SIG-M5 (cell line): Measurements from ENCODE around the gene ATP9B.

Experiments used
- DNase-seq: peaks from one replicate; lab custom pipeline; 2025; lab: John Stamatoyannopoulos, UW

Gene ATP9B

DNA sequence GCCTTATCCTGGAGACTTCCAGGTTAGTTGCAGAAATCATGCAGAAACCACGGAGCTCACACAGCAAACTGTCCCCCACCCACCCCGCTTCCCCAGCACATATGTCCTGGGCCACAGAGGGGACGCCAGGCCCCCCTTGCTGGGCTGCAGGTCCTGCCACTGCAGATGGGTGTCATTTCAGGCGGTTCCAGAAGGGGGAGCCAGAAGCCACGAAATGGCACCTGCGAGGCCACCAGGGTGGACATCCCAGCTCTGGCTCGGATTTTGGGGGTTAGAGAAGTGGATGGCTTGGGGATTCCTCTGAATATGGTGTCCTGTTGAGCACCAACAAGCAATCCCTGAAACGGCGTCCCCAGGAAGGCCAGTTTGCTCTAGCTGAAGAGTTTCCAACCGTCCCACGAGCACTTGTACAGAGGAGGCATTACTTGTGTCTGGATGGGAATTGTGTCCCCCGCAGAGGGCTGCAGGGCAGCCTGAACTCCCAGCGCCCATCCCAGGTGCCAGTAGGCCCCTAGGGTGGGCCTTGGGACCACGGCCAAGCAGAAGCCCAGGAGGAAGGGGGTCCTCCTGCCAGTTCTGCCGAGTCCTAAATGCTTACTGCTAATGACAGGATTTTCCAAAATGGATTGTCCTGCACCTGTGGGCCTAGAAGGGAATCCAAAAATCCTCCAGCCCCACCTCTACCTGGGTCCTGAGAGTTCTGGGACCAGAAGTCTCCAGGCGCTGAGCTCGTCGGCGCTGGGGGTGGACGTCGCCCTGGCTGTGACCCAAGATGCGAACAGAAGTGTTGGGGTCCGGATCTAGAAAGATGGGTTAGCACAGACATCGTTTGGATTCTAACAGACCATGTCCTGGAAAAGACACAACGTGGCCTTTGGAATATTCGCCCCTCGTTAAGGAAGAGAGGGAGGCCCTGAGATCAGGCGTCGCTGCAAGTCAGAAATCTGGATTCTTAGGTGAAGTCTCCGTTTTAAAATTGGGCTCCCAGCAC is 311.9 kb downstream of the ATP9B start:
- no peak for DNase-seq

DNA sequence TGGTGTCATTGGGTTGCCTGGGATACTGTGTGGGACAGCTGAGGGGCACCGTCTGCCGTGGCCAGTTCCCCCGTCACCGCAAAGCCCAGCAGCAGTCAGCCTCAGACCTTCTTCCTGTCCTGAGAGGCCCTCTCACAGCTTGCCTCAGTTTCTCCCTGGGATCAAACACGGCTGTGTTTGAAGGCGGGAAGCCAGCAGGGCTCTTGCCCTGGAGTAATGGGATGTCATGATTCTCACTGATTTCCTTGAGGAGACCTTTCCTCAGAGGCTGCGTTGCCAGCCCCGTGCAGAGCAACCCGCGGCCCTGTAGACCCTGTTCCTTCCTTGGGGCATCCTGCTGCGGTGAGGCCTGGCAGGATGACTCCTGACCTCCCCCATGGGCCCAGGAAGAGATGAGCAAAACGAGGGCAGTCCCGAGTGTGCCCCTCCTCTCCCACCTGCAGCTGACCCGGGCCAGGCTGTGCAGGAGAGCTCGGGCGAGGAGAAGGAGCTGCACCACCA is 312.7 kb downstream of the ATP9B start:
- DNase-seq, result no peak

DNA sequence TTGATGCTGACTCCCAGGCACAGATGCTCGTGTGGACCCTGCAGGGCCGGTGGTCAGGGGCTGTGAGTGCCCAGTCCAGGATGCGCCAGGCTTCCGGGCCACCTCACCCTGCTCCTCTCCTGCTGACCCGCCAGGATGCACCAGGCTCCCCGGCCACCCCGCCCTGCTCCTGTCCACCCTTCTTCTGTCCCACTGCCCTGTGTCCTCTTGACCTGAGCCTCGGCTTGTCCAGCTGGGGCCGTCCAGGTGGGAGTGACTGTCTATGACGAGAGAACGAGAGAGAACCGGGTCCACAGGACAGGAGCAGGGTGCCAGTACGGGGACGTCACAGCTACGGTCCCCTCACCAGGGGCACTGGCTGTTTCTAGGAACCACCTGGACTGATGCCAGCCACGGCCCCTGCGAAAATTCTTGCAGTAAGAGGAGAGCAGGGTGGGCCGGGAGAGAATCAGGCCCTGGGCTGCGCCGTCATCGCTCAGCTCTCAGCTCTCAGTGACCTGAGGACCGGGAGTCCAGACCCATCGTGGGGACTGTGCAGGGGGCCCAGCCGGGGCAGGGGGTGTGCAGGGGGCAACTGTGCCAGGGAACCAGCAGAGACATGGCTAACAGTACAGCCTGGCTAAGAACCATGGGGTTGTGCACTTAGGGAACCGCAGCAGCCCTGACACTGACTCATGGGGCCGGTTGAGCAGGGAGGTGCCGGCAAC is 313.6 kb downstream of the ATP9B start:
- no peak for DNase-seq

- no peak for DNase-seq
Measured at GRCh38 chr18:79383388-79384056, 314.3 kb downstream of the ATP9B start.

GRCh38 chr18:79384151-79384807 is 315.1 kb downstream of the ATP9B start:
- no peak for DNase-seq

- no peak for DNase-seq
Measured at GRCh38 chr18:79384834-79385233, 315.6 kb downstream of the ATP9B start.

DNA sequence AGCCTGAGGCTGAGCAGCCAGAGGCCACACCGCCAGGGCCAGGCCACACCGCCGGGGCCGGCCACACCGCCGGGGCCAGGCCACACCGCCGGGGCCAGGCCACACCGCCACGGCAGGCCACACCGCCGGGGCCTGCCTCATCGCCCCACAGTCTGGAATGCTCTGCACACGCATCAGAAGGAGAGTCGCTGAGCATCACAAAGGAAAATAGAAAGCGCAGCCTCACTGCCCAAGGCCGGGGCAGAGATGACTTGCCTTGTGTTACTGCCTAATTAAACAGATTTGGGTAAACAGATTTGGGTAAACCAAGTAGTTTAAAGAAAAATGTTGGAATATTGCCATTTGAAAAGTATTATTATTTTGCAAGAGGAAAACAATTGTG is 316.1 kb downstream of the ATP9B start:
- DNase-seq, result no peak

DNA sequence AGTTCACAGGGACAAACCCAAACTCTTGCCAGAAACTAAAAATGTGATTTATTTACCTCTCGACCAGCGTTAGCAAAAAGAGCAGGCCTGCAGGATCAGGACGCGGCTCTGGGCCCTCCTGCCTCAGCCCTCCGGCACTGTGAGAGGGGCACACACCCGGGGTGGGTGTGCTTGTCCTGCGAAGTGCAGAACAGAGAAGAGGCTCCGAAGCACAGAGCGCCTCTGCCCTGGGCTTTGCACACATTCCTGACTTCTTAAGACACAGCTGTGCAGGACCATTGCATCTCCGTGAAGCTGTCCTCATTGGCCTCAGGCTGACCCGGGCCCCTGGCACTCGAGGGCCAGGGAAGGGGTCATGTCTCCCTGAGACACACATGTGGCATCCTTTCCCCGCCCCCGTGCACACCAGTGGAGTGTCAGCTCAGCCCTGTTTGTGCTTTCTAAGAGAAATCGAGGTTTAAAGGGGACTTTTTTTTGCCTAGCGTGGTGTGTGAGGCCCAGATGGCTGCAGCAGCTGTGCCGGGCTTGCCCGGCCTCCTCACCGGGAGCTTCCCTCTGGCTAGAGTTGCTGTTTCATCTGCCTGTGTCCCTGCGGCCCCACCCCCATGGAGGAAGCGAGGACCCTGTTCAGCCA is 316.6 kb downstream of the ATP9B start:
- DNase-seq, result no peak

- DNase-seq, result no peak
Measured at GRCh38 chr18:79386547-79386946, 317.4 kb downstream of the ATP9B start.

- DNase-seq, result no peak
Measured at GRCh38 chr18:79387214-79387613, 318.0 kb downstream of the ATP9B start.

DNA sequence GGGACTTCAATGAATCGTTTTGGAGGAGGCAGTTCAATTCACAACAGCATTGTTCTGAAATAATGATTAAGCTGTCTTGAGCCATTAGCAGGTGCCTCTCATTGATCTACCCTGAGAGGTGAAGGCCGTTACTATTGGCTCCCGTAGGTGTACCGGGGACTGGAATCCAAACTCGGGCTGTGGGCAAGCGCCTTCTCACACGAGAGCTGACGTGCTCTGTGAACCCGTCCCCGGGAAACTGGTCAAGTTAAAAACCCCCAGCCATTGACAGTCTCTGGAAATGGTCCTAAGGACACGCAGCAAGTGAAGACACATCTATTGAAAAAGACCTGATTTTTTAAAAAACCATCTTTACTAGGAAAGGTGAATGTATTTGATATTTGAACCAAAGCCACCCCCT is 318.4 kb downstream of the ATP9B start:
- no peak for DNase-seq

DNA sequence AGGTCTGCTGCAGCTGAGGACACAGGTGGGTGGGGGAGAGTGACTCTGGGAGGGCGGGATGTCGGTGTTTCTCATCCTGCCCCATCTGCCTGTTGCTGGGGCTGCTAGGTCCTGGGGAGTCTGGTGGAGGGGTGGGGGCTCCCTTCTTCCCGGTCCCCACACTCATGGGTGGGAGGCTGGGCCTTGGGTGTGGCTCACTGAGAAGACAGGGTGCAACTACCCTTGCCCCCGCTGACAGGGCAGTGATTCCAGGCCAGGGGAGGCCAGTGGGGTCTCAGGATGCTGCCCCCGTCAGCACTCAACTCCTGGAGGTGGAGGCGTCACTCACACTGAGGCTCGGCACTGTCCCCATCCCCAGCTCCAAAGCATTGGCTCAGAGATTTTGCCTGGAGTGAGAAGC is 318.8 kb downstream of the ATP9B start:
- no peak for DNase-seq

GRCh38 chr18:79389689-79390088 is 320.5 kb downstream of the ATP9B start:
- DNase-seq, result no peak

DNA sequence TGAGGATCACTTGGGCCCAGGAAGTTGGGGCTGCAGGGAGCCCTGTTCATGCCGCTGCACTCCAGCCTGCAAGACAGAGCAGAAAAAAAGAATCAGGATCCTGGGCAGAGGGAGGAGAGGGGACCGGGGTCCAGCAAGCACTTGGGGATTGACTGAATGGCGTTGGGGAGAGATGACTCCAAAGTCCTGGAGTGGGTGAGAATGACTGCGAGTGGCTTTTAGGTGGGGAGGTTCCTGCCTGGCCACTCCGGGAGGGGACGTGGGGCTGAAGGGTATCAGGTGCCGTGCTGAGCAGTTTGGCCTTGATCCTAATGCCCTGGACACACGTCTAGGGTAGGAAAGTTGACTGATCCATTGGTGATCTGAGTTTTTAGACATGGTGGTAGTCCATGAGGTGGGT is 323.0 kb downstream of the ATP9B start:
- no peak for DNase-seq

DNA sequence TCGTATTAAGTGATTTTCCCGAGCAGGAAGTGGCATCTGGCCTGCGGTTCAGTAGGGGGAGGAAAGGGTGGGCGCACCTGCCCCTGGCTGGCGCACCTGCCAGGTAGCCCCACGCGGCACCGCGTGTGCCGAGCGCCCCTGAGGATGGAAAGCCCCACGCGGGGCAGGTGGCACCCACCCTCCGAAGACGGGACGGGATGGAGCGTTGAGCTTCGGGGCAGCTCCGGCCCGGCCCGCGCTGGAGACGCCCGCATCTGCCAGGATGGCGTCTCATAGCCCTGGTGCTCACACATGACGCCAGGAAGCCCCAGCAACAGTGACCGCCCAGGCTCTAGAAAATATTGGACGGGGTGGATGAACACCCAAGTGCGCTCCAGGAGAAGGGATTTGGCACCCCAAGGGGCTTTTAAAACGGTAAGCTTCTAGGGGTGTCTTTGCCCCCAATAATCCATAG is 324.0 kb downstream of the ATP9B start:
- no peak for DNase-seq

GRCh38 chr18:79393635-79394533 is 324.7 kb downstream of the ATP9B start:
- no peak for DNase-seq

DNA sequence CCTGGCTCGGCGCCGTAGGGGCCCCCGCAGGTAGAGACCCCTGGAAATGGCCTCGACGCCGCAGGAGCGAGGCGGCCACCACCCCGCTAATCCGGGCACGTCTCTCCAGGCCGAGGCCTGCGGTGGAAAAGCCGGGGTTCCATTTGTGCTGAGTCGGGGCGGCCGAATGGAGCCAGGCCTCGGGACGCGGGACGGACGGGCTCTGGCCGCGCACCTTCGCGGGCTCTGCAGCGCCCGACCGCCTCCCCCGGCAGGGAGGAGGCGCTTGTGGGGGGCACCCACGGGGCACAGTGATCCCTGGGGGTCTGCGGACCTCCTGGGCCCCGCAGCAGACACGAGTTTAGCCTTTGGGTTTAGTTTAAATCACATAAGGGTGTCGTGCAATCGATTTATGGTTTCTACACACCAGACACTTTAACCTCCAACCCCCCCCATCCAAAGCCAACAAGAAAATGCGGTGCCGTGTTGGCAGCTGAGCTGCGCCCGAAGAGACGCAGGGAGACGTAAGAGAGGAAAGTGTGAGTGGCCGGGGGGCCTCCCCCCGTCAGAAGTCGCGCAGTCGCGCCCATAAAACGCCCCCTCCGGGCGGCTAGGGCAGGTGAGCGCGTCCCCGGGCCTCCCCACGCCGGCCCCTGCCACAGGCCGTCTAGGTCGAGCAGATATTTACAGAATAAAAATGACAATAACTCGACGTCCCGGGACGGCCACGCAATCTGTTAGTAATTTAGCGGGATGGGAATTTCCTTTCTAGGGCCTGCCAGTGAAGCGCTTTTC is 325.5 kb downstream of the ATP9B start:
- DNase-seq, result no peak

DNA sequence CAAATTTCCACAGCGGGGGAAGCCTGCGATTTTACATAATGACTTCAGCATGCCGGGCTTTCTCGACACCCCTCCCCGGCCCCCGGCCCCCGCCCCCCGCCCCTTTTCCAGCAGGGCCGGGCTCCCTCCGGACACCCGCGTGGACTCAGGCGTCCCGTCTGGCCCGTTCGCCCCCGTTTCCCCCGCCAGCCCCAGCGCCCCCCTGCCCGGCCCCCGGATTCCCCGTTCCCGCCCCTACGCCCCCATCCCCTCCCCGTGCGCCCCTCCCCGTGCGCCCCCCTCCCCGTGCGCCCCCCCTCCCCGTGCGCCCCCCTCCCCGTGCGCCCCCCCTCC is 326.1 kb downstream of the ATP9B start:
- no peak for DNase-seq

- no peak for DNase-seq
Measured at GRCh38 chr18:79395761-79396404, 326.7 kb downstream of the ATP9B start, which contains the start of gene NFATC1. Gene NFATC1, plus strand, starts transcription at chr18:79395930. Its CDS starts 295 bp downstream, at chr18:79396225.
